CD4-positive, alpha-beta memory T cell (primary cell): ENCODE results near the gene KIF5B. TPM values are rescaled to one million over a fixed set of nuclear protein-coding genes. Genes with fewer than 3 reads are reported as not detected.
"Not testable (repeated sequence)": the region's sequence is repeated elsewhere in the genome, so short reads cannot be mapped to it uniquely, and the experiment has no call there.

Experiments
- CTCF ChIA-PET: fragments of 350-600 bp; sonication (Branson Sonifier 250); formaldehyde crosslinking; loops from one replicate; lab custom pipeline; 2021; ENCODE audit warnings: inconsistent platforms; ENCODE audit not compliant: partially characterized antibody; lab: Charles Lee
- POLR2A ChIA-PET: fragments of 350-600 bp; sonication (Branson Sonifier 250); formaldehyde crosslinking; loops from one replicate; lab custom pipeline; 2021; ENCODE audit not compliant: partially characterized antibody; lab: Charles Lee
- DNase-seq, 5 donors: peaks; one replicate each; pipeline versions ENCODE4 v3.0.0 to v3.0.0-alpha.2; 2020 to 2022; ENCODE audit warnings: mixed read lengths in 1 of 5
- H3K27ac ChIP-seq: one replicate; pipeline ENCODE4 v1.7.0; 2013; ENCODE audit warnings: low read depth, low read length
- H3K27me3 ChIP-seq: 2 replicates; pipeline ENCODE4 v1.7.0; 2013; ENCODE audit warnings: mild to moderate bottlenecking, low read length, moderate library complexity; ENCODE audit not compliant: insufficient read depth
- H3K36me3 ChIP-seq: 2 replicates; pipeline ENCODE4 v1.7.0; 2013; ENCODE audit warnings: mild to moderate bottlenecking, low read length, moderate library complexity; ENCODE audit not compliant: insufficient read depth
- H3K4me1 ChIP-seq: 2 replicates; pipeline ENCODE4 v1.7.0; 2013; ENCODE audit warnings: mild to moderate bottlenecking, low read length, moderate library complexity; ENCODE audit not compliant: insufficient read depth
- H3K4me3 ChIP-seq, 2 donors: one replicate each; pipeline ENCODE4 v1.7.0; 2013; ENCODE audit warnings: low read length in 2 of 2, mild to moderate bottlenecking in 1 of 2
- H3K9me3 ChIP-seq, 2 donors: one replicate each; pipeline ENCODE4 v1.7.0; 2013; ENCODE audit warnings: low read length in 2 of 2, control low read depth in 1 of 2; ENCODE audit not compliant: control insufficient read depth in 1 of 2
- H3K27ac Mint-ChIP-seq, 7 donors: one replicate each; pipeline ENCODE4 v1.8.0; 2020 to 2021; ENCODE audit warnings: mixed read lengths in 7 of 7, mild to moderate bottlenecking in 6 of 7, inconsistent platforms in 3 of 7, moderate library complexity in 3 of 7
- H3K27me3 Mint-ChIP-seq, 2 donors: one replicate each; pipeline ENCODE4 v1.8.0; 2020 to 2021; ENCODE audit warnings: mixed read lengths in 2 of 2
- H3K36me3 Mint-ChIP-seq, 2 donors: one replicate each; pipeline ENCODE4 v1.8.0; 2020 to 2021; ENCODE audit warnings: mixed read lengths in 2 of 2, inconsistent platforms in 1 of 2, mild to moderate bottlenecking in 1 of 2
- H3K4me1 Mint-ChIP-seq, 4 donors: one replicate each; pipeline ENCODE4 v1.8.0; 2020 to 2021; ENCODE audit warnings: mixed read lengths in 4 of 4, mild to moderate bottlenecking in 1 of 4
- H3K4me3 Mint-ChIP-seq, 8 donors: one replicate each; pipeline ENCODE4 v1.8.0; 2020 to 2021; ENCODE audit warnings: mixed read lengths in 8 of 8, mild to moderate bottlenecking in 7 of 8, moderate library complexity in 6 of 8, inconsistent platforms in 3 of 8
- H3K9me3 Mint-ChIP-seq, 8 donors: one replicate each; pipeline ENCODE4 v1.8.0; 2020 to 2021; ENCODE audit warnings: mixed read lengths in 8 of 8, mild to moderate bottlenecking in 5 of 8, inconsistent platforms in 3 of 8, moderate library complexity in 1 of 8
- intact Hi-C: fragments of 100-400 bp; cut with micrococcal nuclease; formaldehyde crosslinking; loops from one replicate; pipeline ENCODE4 v1.15.1; 2023
- polyA plus RNA-seq, 2 donors: library from polyadenylated mRNA; unstranded; fragments of 300-500 nt; fragmentation: Illumina TruSeq; gene quantifications; one replicate each; pipeline ENCODE4 v1.2.3, GENCODE V29; 2021
- total RNA-seq, 2 experiments: library from RNA; stranded (reverse); gene quantifications; one replicate each; pipeline ENCODE4 v1.2.3, GENCODE V29; 2021

Gene KIF5B
- total and polyA plus RNA-seq, 4 experiments from 2014 or later = 23.4 to 55.6 (median 42.2) TPM

- peaks cover 68 to 94% (median 85%) of the 10 kb centered on the region in 4 donors for H3K4me1 Mint-ChIP-seq
- Histone ChIP-seq H3K4me3 (no peak overlapping the region), H3K27me3 (no peaks in the 10 kb centered on the region), H3K4me1 (peaks cover 96% of the 10 kb centered on the region), H3K9me3 (no peaks in the 10 kb centered on the region), H3K36me3 (peaks cover 24% of the 10 kb centered on the region), H3K27ac (no peak overlapping the region)
- peaks cover 0 to 4% (median 0%) of the 10 kb centered on the region in 8 donors for H3K9me3 Mint-ChIP-seq
- ChIA-PET CTCF (interaction anchor here (1.3 kb wide), 1 partner anchor 120 kb away, joined by 3 read pairs; no protein-coding TSS in a partner anchor), POLR2A (interaction anchor here (1.1 kb wide), 1 partner anchor 122 kb away, joined by 3 read pairs; the partner anchor contains the start of gene ARHGAP12)
- H3K36me3 Mint-ChIP-seq = peaks cover 28 to 50% of the 10 kb centered on the region in 2 donors
- peak overlapping the region; percentile 2 to 99 (median 59) for H3K4me3 Mint-ChIP-seq
- H3K27ac Mint-ChIP-seq = peak overlapping the region in 6 of 7 donors; percentile 9 to 88 (median 59)
- intact Hi-C loops = loop anchor here (1.0 to 10.0 kb wide), 4 partner anchors 10 to 725 kb away; partner anchors contain the start of gene CCDC7
- no peaks in the 10 kb centered on the region for H3K27me3 Mint-ChIP-seq
- DNase-seq = no peak
Observed at GRCh38 chr10:32050177-32050576, 6.0 kb downstream of the KIF5B start.

- Mint-ChIP-seq H3K4me3 (peak overlapping the region in 6 of 8 donors; percentile 21 to 99 (median 56)), H3K27me3 (no peaks in the 10 kb centered on the region), H3K9me3 (peaks cover 0 to 4% (median 0%) of the 10 kb centered on the region in 8 donors), H3K4me1 (peaks cover 74 to 96% (median 87%) of the 10 kb centered on the region in 4 donors), H3K27ac (peak overlapping the region in 5 of 7 donors; percentile 9 to 79 (median 49)), H3K36me3 (peaks cover 36 to 50% of the 10 kb centered on the region in 2 donors)
- Histone ChIP-seq H3K4me1 (peaks cover 96% of the 10 kb centered on the region), H3K9me3 (no peaks in the 10 kb centered on the region), H3K4me3 (no peak overlapping the region), H3K27ac (peak overlapping the region; percentile 14), H3K27me3 (no peaks in the 10 kb centered on the region), H3K36me3 (peaks cover 31% of the 10 kb centered on the region)
- no peak for DNase-seq
- intact Hi-C loops = no loop called here
- ChIA-PET POLR2A (no interaction called here), CTCF (interaction anchor here (1.3 kb wide), 1 partner anchor 121 kb away, joined by 3 read pairs; no protein-coding TSS in a partner anchor)
Observed at GRCh38 chr10:32049113-32049512, 7.1 kb downstream of the KIF5B start.

GRCh38 chr10:32048282-32048681 is 7.9 kb downstream of the KIF5B start:
- Mint-ChIP-seq H3K27me3 (no peaks in the 10 kb centered on the region), H3K9me3 (peaks cover 0 to 4% (median 0%) of the 10 kb centered on the region in 8 donors), H3K36me3 (peaks cover 41 to 54% of the 10 kb centered on the region in 2 donors), H3K4me1 (peaks cover 78 to 97% (median 91%) of the 10 kb centered on the region in 4 donors), H3K4me3 (peak overlapping the region in 1 of 8 donors; percentile 13), H3K27ac (peak overlapping the region in 1 of 7 donors; percentile 43)
- peaks cover 31% of the 10 kb centered on the region for H3K36me3 ChIP-seq
- H3K27ac ChIP-seq = no peak overlapping the region
- ChIA-PET POLR2A (no interaction called here), CTCF (no interaction called here)
- peaks cover 96% of the 10 kb centered on the region for H3K4me1 ChIP-seq
- no peak overlapping the region for H3K4me3 ChIP-seq
- H3K27me3 ChIP-seq = no peaks in the 10 kb centered on the region
- no peak for DNase-seq
- no peaks in the 10 kb centered on the region for H3K9me3 ChIP-seq
- intact Hi-C loops = no loop called here

GRCh38 chr10:32047881-32048280 is 8.3 kb downstream of the KIF5B start:
- no peak for DNase-seq
- peak overlapping the region in 2 of 7 donors; percentile 43 to 57 for H3K27ac Mint-ChIP-seq
- H3K27me3 Mint-ChIP-seq = no peaks in the 10 kb centered on the region
- intact Hi-C loops = no loop called here
- ChIA-PET CTCF (no interaction called here), POLR2A (interaction anchor here (1.2 kb wide), 1 partner anchor 8 kb away, joined by 5 read pairs; the partner anchor contains the start of gene KIF5B)
- H3K9me3 Mint-ChIP-seq = peaks cover 0 to 4% (median 0%) of the 10 kb centered on the region in 8 donors
- peaks cover 43 to 54% of the 10 kb centered on the region in 2 donors for H3K36me3 Mint-ChIP-seq
- peak overlapping the region in 1 of 8 donors; percentile 13 for H3K4me3 Mint-ChIP-seq
- no peak overlapping the region for H3K4me3 ChIP-seq
- H3K9me3 ChIP-seq = no peaks in the 10 kb centered on the region
- peaks cover 96% of the 10 kb centered on the region for H3K4me1 ChIP-seq
- H3K4me1 Mint-ChIP-seq = peaks cover 78 to 97% (median 91%) of the 10 kb centered on the region in 4 donors
- H3K27ac ChIP-seq = no peak overlapping the region
- no peaks in the 10 kb centered on the region for H3K27me3 ChIP-seq
- H3K36me3 ChIP-seq = peaks cover 31% of the 10 kb centered on the region

GRCh38 chr10:32046151-32046550 is 10.1 kb downstream of the KIF5B start:
- intact Hi-C loops = no loop called here
- POLR2A ChIA-PET = no interaction called here
- H3K4me3 Mint-ChIP-seq = peak overlapping the region in 2 of 8 donors; percentile 4 to 45

GRCh38 chr10:32042730-32043129 is 13.5 kb downstream of the KIF5B start:
- POLR2A ChIA-PET = interaction anchor here (0.9 to 1.7 kb wide), 2 partner anchors 17 to 20 kb away, joined by 3 to 4 read pairs; no protein-coding TSS in a partner anchor
- H3K27ac ChIP-seq = not testable (repeated sequence)

More at GRCh38 chr10:32046151-32046550, 10.1 kb downstream of the KIF5B start:
- Mint-ChIP-seq H3K4me1 (peaks cover 76 to 96% (median 87%) of the 10 kb centered on the region in 4 donors), H3K27ac (peak overlapping the region in 3 of 7 donors; percentile 32 to 68 (median 37)), H3K27me3 (no peaks in the 10 kb centered on the region), H3K36me3 (peaks cover 43 to 59% of the 10 kb centered on the region in 2 donors), H3K9me3 (peaks cover 0 to 4% (median 0%) of the 10 kb centered on the region in 8 donors)
- DNase-seq = no peak
- Histone ChIP-seq H3K27ac (no peak overlapping the region), H3K4me3 (no peak overlapping the region), H3K4me1 (peaks cover 96% of the 10 kb centered on the region), H3K27me3 (no peaks in the 10 kb centered on the region), H3K9me3 (no peaks in the 10 kb centered on the region), H3K36me3 (peaks cover 31% of the 10 kb centered on the region)
- CTCF ChIA-PET = no interaction called here

More at GRCh38 chr10:32042730-32043129, 13.5 kb downstream of the KIF5B start:
- CTCF ChIA-PET, H3K9me3 Mint-ChIP-seq, H3K27me3 ChIP-seq, intact Hi-C loops, DNase-seq, H3K4me3 ChIP-seq, H3K9me3 ChIP-seq, H3K27me3 Mint-ChIP-seq: not testable (repeated sequence)
- Histone ChIP-seq H3K36me3 (peaks cover 32% of the 10 kb centered on the region), H3K4me1 (peaks cover 75% of the 10 kb centered on the region)
- peak overlapping the region; percentile 4 to 85 (median 55) for H3K27ac Mint-ChIP-seq
- peak overlapping the region in 7 of 8 donors; percentile 5 to 69 (median 35) for H3K4me3 Mint-ChIP-seq
- peaks cover 49 to 66% of the 10 kb centered on the region in 2 donors for H3K36me3 Mint-ChIP-seq
- H3K4me1 Mint-ChIP-seq = peaks cover 52 to 81% (median 71%) of the 10 kb centered on the region in 4 donors
